Measurements from ENCODE around the gene TSC2. TPM values are rescaled to one million over a fixed set of nuclear protein-coding genes. Genes with fewer than 3 reads are reported as not detected.
"Not testable (repeated sequence)": the region's sequence is repeated elsewhere in the genome, so short reads cannot be mapped to it uniquely, and the experiment has no call there.

TSC2 gene
- total RNA-seq, 1 donor from 2014 or later, result 57.2 TPM

- DNase-seq, result not testable (repeated sequence)
These were observed 76.1 kb downstream of the TSC2 start for GRCh38 chr16:2123706-2124376.

DNA sequence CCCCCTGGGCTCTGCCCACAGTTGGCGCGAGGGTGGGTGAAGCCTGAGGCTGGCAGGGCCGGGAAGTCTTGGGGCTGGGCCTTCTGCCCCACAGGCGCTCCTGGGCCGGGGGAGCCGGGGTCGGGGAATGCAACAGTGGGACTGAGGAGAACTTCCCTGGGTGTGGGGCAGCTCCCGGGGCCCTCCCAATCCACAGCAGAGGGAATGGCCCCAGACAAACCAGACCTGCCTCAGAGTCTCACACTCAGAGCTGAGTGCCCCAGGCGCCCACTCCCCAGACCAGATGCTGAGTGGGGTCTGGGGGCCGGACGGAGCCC lies 76.5 kb downstream of the TSC2 start:
- DNase-seq, result not testable (repeated sequence)

DNA sequence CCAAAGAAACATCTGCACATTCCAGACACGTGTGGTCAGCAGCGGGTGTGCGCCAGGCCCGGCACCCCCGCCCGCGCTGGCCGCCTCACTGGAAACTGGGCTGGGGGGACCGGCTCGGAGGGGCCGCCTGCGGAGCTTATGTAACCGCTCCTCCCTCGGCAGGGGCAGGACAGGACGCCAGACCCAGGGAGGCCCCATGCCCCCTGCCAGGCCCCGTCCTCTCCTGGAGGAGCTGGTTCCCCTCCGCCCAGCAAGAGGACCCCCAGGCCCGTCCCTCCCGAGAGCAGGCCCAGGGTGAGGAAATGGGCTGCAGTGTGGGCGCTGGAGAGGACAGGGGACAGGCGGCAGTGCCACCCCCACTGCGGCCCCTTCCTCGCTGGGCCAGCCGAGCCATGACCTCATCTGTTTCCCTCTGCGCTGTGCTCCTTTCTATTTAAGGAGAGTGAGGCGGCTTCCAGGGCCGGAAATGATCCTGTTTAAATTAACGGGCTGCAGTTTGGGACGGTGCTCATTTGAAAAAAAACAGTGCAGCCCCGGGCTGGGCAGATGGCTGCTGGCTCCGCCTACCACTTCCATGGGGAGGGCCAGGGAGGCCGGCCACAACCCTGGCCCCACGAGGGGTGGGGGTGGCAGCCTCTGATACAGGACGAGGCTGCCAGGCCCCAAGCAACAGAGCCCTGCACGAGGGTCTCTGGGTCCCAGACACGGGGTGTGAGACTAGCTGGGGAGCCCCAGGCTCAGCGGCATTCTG lies 77.1 kb downstream of the TSC2 start:
- DNase-seq, result peak; percentile 91

- DNase-seq, result not testable (repeated sequence)
These were observed 77.8 kb downstream of the TSC2 start for GRCh38 chr16:2125609-2126008.

DNA sequence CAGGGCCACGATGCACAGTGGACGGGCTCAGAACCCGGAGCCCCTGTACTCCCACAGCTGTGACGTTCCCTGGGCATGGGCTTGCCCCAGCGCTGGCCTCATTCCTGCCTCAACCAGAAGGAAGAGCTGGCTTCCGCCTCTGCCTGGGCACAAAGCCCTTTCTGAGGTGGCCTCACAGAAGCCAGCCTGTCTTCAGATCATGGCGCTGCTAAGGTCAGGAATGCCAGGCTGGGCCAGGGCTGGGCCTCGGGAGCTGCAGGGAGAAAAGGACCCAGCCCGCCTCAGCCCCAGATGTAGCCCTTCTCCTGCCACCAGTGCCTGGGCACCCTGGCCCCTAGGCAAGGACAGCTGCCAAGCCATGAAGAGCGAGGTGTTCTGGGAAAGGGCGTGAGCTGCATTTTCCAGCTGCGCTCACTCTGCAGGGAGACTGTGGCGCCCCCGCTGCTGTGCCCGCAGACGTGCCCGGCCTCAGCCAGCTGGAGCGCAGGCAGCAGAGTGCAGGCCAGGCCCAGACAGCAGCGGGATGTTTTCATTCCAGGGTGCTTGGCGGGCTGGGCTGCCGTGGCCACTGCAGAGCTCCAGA lies 78.5 kb downstream of the TSC2 start:
- DNase-seq, result peak; percentile 78

DNA sequence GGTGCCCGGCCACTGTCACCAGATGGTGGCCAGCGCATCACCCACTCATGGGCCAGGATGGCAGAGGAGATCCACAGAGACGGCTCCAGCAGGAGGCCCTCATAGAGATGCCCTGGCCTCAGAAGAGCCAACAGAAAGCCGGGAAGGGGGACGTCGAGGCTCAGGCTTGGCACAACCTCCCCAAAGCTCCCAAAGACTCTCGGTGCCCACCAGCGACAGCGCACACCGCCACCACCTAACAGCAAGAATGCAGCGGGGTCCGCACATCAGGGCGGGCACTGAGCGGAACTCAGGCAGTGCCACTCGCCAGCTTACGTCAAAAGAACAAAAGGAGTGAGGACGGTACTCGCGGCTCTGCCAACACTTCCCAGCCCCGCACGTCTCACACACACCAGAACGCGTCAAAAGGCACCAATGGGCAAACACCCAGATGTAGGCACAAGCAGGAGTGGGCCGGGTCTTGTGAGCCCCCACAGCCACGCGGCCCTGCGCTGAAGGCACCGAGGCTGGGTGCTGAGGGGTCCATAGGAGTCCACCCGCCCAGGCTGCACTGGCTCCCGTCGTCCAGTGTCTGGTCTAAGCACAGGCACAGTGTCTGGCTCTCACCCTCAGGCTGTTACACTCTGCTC lies 79.3 kb downstream of the TSC2 start:
- not testable (repeated sequence) for DNase-seq

DNA sequence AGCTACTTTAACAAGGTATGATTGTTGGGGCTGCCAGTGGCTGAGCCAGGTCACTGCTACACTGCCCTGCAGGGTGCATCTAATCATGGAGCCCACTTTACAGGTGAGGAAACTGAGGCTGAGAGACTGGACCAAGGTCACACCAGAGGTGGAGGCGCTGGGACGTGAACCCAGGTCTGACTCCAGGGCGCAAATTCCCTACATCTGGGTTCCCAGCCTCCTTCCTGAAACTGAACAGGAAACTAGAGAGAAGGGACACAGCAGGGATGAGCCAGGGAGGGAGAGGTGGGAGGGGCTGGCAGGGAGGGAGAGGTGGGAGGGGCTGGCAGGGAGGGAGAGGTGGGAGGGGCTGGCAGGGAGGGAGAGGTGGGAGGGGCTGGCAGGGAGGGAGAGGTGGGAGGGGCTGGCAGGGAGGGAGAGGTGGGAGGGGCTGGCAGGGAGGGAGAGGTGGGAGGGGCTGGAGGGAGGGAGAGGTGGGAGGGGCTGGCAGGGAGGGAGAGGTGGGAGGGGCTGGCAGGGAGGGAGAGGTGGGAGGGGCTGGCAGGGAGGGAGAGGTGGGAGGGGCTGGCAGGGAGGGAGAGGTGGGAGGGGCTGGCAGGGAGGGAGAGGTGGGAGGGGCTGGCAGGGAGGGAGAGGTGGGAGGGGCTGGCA lies 80.0 kb downstream of the TSC2 start:
- DNase-seq, result peak; percentile 59

DNA sequence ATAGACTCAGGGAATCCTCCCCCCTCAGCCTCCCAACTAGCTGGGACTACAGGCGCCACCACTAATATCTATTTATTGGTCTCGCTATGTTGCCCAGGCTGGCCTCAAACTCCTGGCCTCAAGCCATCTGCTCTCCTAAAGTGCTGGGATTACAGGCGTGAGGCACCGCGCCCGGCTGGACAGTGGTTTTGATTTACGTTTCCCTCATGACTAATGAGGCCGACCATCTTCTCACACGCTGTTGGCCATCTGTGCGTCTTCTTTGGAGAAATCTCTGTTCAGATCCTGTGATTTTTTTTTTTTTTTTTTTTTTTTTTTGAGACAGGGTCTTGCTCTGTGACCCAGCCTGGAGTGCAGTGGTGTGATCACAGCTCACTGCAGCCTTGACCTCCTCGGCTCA lies 81.5 kb downstream of the TSC2 start:
- not testable (repeated sequence) for DNase-seq

- not testable (repeated sequence) for DNase-seq
These were observed 82.2 kb downstream of the TSC2 start for GRCh38 chr16:2129890-2130447.

DNA sequence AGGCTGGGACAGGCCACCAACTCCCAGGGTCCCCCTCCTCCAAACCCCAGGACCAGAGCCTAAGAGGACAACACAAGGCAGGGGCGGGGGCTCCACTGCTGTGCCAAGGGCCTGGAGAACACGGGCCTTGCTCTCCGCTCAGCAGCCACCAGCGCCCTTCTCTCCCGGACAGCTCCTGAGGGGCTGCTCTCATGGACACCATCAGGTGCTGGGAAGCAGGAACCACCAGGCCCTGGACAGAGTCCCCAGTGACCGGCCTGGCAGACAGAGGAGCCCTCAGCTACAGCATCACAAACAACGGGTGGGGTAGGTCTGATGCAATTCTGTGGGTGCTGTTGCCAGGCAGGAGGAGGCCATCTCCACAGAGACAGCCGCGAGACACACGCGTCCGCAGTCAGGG lies 86.0 kb downstream of the TSC2 start:
- DNase-seq, result not testable (repeated sequence)

DNA sequence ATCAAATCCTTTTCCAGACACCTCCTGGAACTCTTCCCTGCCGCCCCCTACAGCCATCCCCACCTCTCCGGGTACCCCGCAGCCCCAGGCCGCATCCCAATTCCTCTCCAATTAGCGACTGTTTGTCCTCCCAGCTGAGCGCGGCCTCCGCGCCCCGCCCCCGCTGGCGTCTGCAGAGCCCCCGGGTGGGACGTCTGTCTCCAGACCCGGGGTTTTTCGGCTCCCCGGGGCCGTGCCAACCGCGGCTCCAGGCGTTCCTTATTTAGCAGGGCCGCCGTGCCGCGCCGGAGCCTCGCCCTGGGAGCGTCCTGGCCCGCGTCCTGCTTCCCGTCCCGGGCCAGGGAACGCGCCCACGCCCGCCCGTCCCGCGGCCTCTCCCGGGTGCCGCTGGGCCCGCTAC lies 87.3 kb downstream of the TSC2 start:
- not testable (repeated sequence) for DNase-seq

DNA sequence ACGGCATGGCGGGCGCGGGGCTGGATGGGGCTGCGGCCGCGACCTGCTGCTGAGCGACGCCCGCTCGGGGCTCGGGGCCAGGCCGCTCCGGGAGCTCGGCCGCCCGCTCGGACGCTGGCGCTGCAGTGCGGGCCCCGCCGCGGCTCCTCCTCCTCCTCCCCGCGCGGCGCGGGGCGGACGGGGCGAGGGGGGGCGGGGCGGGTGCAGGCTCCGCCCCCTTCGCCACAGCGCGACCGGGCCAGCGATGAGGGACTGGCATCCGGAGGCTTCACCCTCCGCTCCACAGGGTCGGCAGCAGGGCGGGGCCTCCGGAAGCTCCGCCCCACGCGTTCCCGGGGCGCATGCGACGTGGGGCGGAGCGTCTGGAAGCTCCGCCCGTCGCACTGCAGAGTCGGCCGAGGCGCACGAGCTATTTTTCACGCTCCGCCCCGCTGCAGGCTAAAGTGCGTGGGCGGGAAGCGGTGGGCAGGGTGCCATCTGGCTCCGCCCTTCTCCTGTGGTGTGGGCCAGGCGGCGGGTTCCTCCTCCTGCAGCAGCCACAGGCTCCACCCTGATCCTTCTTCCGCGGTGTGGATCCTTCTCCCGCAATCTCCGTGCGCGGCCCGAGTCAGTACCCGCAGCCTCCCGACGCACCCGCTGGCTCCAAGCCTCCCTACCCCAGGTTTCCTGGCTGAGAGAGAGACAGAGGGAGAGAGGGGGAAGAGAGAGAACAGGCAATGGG lies 88.1 kb downstream of the TSC2 start, which contains the start of gene PKD1:
Gene PKD1 (minus strand): TSS at position 129 of the 721 bp plus-strand sequence. CDS start 209 bp downstream, outside the sequence.
- DNase-seq, result peak; percentile 95

Small RNA genes within 50 kb of the gene (small RNA-seq; reads per million reads assigned to genes)
- gene MIR1225 (ENCODE audit: low replicate concordance), result 0.18 reads per million, percentile 16 among the genes with 10 or more reads in this experiment
- not detected for gene MIR3180-5 (ENCODE audit: low replicate concordance)
- not detected for gene MIR4516 (ENCODE audit: low replicate concordance)
- gene RF00019 (ENCODE audit: low replicate concordance), result not detected
- gene RN7SL219P (ENCODE audit: low replicate concordance), result not detected

Other genes starting within 250 kb of the TSC2 start
- 104 TPM for gene HAGH, start 221.2 kb upstream of the TSC2 start, total RNA-seq
- 45.4 TPM for gene FAHD1, start 220.8 kb upstream of the TSC2 start, total RNA-seq
- gene MEIOB, start 175.8 kb upstream of the TSC2 start, total RNA-seq, result 0.62 TPM
- gene HS3ST6, start 129.6 kb upstream of the TSC2 start, total RNA-seq, result 1.5 TPM
- 9.2 TPM for gene MSRB1, start 104.8 kb upstream of the TSC2 start, total RNA-seq
- gene RPL3L, start 93.3 kb upstream of the TSC2 start, total RNA-seq, result 150 TPM
- gene NDUFB10, start 88.4 kb upstream of the TSC2 start, total RNA-seq, result 155 TPM
- 1,524 TPM for gene RPS2, start 83.2 kb upstream of the TSC2 start, total RNA-seq
- not detected for gene RNF151, start 81.1 kb upstream of the TSC2 start, total RNA-seq
- gene TBL3, start 75.9 kb upstream of the TSC2 start, total RNA-seq, result 21.7 TPM
- 2.5 TPM for gene NOXO1, start 66.5 kb upstream of the TSC2 start, total RNA-seq
- 10.2 TPM for gene GFER, start 63.8 kb upstream of the TSC2 start, total RNA-seq
- gene SYNGR3, start 58.0 kb upstream of the TSC2 start, total RNA-seq, result 4.7 TPM
- 15.2 TPM for gene ZNF598, start 38.2 kb upstream of the TSC2 start, total RNA-seq
- 0.82 TPM for gene NPW, start 28.2 kb upstream of the TSC2 start, total RNA-seq
- gene NHERF2, start 21.1 kb upstream of the TSC2 start, total RNA-seq, result 45.7 TPM
- 28.7 TPM for gene NTHL1, start 151 bp upstream of the TSC2 start, total RNA-seq
- 138 TPM for gene PKD1, start 87.9 kb downstream of the TSC2 start, total RNA-seq
- not detected for gene RAB26, start 100.6 kb downstream of the TSC2 start, total RNA-seq
- gene TRAF7, start 107.8 kb downstream of the TSC2 start, total RNA-seq, result 27.4 TPM
- gene CASKIN1, start 148.6 kb downstream of the TSC2 start, total RNA-seq, result 1.0 TPM
- 27.0 TPM for gene MLST8, start 157.5 kb downstream of the TSC2 start, total RNA-seq
- gene BRICD5, start 162.9 kb downstream of the TSC2 start, total RNA-seq, result 1.9 TPM
- 18.2 TPM for gene PGP, start 166.9 kb downstream of the TSC2 start, total RNA-seq
- gene E4F1, start 175.6 kb downstream of the TSC2 start, total RNA-seq, result 23.7 TPM
- 1.3 TPM for gene DNASE1L2, start 188.5 kb downstream of the TSC2 start, total RNA-seq
- gene ECI1, start 203.6 kb downstream of the TSC2 start, total RNA-seq, result 83.7 TPM
- gene RNPS1, start 220.1 kb downstream of the TSC2 start, total RNA-seq, result 90.2 TPM

All from tongue (tissue), 3 donors.